T follicular helper cell (primary cell): Measurements from ENCODE around the gene DYNC1LI1.
"Not testable (repeated sequence)": the region's sequence is repeated elsewhere in the genome, so short reads cannot be mapped to it uniquely, and the experiment has no call there.

ENCODE experiments used
- DNase-seq: peaks from one replicate; pipeline ENCODE4 v3.0.0-alpha.2; 2020; ENCODE audit warnings: low read depth

The DYNC1LI1 gene

DNA sequence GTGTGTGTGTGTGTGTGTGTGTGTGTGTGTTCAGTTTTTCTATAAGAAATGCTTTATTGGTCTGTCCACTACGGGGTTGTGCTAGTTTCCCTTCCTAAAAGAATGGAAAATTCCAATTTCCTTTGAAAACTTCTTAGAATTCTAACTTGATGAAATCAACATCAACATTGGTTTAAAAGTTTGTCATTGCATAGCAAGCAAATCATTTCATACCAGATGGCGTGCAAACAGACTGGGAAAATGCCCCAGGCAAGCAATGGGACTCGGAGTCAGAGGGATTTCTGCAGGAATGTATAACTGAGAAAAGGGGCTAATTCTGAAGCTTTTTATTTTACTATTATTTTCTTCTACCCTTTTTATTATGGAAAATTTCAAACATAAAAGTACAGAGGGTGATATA is 13.1 kb upstream of the DYNC1LI1 start:
- no peak for DNase-seq

DNA sequence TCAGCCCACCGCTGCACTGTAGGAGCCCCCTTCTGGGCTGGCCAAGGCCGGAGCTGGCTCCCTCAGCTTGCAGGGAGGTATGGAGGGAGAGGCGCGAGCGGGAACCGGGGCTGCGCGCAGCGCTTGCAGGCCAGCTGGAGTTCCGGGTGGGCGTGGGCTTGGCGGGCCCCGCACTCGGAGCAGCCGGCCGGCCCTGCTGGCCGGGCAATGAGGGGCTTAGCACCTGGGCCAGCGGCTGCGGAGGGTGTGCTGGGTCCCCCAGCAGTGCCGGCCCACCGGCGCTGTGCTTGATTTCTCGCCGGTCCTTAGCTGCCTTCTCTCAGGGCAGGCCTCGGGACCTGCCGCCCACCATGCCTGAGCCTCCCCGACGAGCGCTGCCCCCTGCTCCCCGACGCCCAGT is 8.0 kb upstream of the DYNC1LI1 start:
- DNase-seq = not testable (repeated sequence)

DNA sequence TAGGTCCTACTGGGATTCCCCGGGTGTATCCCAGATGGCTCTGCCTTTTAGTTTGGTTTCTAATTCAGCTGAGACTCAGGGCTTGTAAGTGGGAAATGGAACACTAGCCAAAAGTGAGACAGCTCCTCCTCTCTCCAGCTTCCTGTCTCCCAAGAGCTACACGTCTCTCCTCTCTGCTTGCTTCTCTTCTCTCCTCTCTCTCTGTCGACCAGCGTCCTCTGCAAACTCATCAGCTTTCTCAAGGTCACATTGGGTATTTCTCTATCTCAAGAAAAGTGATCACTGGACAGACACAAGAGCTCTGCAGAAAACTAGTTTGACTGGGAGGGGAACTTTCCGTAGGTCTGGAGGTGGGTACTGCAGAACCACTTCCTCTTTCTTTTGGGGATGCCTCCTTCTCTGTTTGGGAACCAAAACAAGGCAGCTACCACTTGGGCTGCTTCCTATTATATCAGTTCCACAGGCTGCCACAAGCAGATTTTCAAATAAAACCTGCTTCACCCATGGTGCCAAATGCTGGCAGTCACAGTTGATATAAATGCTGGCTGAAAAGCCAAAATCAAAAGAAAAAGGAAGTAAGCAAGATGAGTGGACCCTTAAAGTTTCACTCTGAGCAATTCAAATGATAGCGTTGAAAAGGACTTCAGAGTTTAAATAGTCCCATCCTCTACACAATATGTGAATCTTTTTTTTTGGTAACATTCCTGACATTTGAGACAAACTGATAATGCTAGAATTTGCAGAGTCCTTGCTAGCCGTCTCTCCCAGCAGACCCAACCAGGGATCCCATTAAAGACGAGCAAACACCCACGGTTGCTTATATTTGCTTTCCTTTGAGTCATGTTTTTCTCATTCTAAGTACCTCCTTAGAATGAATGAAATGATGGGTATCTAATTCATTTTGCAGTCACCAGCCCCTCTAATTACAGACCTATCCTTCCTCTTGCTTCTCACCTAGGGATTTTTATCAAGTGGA is 7.2 kb upstream of the DYNC1LI1 start:
- DNase-seq = no peak

DNA sequence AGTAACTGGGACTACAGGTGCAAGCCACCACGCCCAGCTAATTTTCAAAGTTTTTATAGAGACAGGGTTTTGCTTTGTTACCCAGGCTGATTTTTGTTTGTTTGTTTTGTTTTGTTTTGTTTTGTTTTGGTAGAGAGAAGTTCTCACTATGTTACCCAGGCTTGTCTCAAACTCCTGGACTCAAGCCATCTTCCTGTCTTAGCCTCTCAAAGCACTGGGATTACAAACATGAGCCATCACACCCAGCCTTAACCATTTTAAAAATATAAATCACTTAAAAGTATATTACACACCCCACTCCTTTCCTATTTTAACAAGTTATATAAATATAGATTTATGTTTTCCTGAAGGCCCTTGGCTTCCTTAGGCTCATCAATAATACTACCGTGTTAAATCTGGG is 6.5 kb upstream of the DYNC1LI1 start:
- no peak for DNase-seq

GRCh38 chr3:32575451-32576113 is 4.9 kb upstream of the DYNC1LI1 start:
- no peak for DNase-seq

DNA sequence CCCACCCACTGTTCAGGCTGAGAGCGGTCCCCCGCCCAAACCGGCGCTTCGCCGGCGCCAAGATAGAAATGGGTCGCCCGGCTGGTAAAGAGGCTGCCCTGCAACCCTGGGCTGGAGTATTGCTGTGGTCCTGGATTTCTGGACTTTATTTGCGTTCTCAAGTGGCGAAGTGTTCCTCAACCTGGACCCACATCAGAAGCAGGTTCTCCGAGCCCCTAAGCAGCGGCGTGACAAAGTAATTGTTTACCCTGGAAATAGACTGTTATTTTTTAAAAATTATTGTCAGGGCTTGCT is 481 bp upstream of the DYNC1LI1 start:
- no peak for DNase-seq

DNA sequence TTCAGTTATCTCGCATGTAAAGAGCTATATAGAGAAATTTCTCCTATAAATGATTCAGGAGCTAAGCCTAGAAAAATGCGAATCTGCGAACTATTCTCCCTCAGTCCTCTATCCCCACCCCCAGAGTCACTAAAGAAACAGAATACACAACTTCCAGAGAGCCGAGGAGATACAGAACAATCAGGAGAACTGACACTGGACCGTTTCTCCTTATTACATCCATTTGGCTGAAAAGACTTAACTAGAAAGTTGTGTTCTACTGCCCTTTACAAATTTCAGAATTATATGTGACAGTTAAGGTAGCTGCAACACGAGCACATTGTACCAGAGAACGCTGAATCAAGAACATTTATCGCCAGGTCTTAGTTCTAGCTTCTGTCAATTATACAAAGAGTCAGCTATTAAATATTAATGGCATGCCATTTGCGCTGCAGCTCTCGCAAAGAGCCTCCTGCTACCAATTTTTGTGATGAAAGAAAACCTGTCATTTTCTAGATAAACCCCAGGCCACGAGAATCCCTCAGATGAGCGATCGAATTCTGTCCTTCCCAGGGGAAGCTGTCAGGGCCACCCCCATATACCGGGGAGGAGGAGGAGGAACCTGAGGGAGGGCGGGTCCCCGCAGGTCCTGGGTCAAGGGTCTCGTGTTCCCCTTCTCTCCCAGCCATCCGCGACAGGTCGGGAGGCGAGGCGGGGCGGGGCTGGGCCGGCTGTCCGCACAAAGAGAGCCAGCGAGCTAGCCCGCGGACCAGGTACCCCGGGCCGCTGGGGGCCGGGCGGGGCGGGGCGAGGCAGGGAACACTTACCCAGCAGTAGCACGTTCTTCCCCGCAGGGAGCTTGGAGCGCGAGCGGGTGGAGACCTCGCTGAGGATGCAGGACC is 878 bp downstream of the DYNC1LI1 start:
- DNase-seq = peak; percentile 12

GRCh38 chr3:32568953-32569352 is 1.7 kb downstream of the DYNC1LI1 start:
- DNase-seq = no peak

- DNase-seq = no peak
Observed at GRCh38 chr3:32564195-32564594, 6.5 kb downstream of the DYNC1LI1 start.

- no peak for DNase-seq
Observed at GRCh38 chr3:32562640-32563039, 8.0 kb downstream of the DYNC1LI1 start.

DNA sequence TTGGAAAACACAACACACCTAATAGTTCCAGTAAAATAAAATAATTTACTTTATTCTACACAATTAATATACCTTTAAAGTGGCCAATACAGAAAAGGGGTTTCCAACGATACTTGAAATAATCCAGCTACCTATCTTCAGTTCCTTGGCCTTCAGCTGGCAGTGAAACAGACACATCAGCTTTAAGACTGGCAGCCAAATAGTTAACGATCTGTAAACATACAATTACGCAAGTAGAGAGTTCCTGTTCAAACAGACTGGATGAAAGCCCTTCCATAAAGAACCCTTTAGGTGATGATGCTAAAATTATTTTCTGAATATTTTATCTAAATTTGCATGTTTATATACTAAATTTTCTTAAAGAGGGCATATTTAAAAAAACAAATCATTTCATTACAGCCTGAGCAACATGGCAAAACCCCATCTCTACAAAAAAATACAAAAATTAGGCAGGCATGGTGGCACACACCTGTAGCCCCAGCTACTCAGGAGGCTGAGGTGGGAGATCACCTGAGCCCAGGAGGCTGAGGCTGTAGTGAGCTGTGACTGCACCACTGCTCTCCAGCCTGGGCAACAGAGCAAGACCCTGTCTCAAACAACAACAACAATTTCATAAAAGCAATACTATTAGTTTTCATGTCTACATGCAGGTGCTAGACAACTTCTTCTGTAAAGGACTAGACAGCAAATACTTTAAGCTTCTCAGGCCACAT is 12.9 kb downstream of the DYNC1LI1 start:
- DNase-seq = no peak

DNA sequence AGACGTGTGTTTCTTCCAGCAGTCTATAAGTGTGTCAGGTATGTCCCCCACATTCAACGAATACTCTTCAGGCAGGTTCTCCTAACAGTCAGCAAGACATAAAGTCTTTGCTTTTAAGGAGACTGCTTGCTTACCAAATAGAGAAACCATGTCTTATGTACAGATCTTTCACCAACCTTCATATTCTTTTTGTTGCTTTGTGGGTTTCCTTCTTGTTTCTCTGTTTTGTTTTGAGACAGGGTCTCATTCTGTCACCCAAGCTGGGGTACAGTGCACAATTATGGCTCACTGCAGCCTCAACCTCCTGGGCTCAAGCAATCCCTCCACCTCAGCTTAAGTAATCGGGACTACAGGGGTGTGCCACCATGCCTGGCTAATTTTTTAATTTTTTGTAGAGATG is 14.3 kb downstream of the DYNC1LI1 start:
- DNase-seq = no peak

DNA sequence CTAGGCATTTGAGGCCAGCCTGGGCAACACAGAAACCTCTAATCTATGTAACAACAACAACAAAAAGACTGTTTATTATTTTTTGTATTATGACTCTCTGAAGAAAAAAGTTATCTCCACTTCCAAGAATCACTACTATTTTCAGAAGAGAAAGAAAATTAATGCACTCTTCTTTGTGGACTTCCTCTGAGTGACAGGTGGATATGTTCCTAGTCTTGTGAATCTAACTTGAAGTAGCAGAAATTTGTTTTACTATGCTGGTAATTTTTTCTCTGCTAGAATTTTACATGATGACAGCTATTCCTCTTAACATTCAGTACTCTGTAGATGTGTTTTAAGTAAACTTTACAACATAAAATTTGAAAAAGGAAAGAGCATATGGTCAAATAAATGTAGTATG is 16.7 kb downstream of the DYNC1LI1 start:
- DNase-seq = no peak

DNA sequence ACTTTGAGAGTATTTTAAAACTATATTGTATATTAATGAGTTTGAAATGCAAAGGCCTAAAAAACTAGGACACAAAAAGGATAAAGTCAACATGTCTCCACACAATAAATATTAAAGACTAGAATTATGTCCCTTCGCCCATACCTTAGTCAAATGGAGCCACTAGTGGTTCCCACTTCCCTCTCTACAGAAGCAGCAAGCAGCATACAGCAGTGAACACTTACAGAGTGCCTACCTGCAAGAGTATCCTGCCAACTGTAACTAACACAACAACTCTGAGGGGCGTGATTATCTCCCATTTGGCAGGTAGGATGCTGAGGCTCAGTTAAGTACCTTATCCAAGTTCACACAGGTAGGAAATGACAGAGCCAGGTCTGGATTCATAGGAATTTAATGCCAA is 17.2 kb downstream of the DYNC1LI1 start:
- DNase-seq = no peak

DNA sequence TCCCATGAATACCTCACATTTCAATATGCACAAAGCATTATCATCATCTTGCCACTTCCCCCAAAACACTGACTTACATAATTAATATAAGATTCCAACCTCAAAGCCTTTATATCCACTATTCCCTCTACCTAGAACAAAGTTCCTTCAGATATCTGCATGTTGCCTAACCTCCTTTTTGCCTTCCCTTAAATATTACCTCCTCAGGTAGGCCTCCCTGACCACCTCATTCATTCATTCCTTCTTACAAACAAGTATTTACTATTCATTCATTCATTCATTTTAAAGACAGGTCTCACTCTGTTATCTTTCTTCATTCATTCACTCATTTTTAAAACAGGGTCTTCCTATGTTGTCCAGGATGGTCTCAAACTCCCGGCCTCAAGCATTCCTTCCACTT is 18.6 kb downstream of the DYNC1LI1 start:
- no peak for DNase-seq

- DNase-seq = no peak
Observed at GRCh38 chr3:32551496-32551895, 19.2 kb downstream of the DYNC1LI1 start.

- DNase-seq = no peak
Observed at GRCh38 chr3:32551087-32551486, 19.6 kb downstream of the DYNC1LI1 start.

- DNase-seq = no peak
Observed at GRCh38 chr3:32545305-32545704, 25.4 kb downstream of the DYNC1LI1 start.

GRCh38 chr3:32544894-32545293 is 25.8 kb downstream of the DYNC1LI1 start:
- no peak for DNase-seq

GRCh38 chr3:32542807-32543206 is 27.9 kb downstream of the DYNC1LI1 start:
- DNase-seq = no peak

GRCh38 chr3:32540899-32541298 is 29.8 kb downstream of the DYNC1LI1 start:
- no peak for DNase-seq

DNA sequence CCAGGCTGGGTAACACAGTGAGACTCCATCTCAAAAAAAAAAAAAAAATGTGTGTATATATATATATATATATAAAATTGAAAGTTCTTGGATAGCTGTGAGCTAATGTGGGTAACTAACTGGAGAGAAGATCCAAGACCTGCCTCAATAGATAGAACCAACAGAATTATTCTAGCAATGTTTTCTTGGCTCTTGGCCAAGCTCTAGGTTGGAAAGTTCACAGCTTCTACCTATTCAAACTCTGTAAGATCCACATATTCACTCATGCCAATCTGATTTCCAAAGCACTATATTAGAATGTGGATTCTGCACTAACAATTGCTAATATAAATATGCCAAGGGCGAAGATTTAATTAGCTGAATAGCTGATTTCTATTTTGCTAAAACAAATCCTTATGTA is 38.2 kb downstream of the DYNC1LI1 start:
- no peak for DNase-seq
